ENCODE data around the gene PEAK1. TPM values are rescaled to one million over a fixed set of nuclear protein-coding genes. Genes with fewer than 3 reads are reported as not detected.

The PEAK1 gene
- total RNA-seq, 2 donors from 2014 or later: 25.4 to 38.4 TPM

DNA sequence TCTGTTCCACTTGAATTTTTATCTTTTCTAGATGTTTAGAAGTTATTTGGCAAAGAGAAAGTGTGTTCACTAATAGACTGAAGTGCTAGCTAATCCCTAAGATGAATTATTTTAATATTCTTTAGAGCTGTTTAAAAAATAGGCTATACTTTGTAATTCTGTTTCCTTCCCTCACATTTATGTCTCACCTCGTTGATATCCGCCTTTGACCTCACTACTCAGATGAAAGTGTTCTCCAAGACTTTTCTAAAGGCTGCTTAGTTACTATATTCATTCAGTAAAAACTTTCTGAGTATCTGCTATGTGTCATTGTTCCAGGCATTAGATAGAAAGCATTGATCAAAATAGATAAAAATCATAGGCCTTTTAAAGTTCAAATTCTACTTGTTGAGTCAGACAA, 39.1 kb upstream of the PEAK1 start:
- H3K9ac ChIP-seq (ENCODE audit: extremely low read depth, low read length, poor library complexity, severe bottlenecking): no peak overlapping the region
- H3K9me3 ChIP-seq (ENCODE audit: control insufficient read depth, low read length): no peaks in the 10 kb centered on the region
- Mint-ChIP-seq H3K36me3 (ENCODE audit: low read depth) (peaks cover 21% of the 10 kb centered on the region), H3K4me3 (no peak overlapping the region), H3K27me3 (ENCODE audit: insufficient read depth) (no peaks in the 10 kb centered on the region), H3K9me3 (no peaks in the 10 kb centered on the region), H3K27ac (no peak overlapping the region), H3K4me1 (peaks cover 8% of the 10 kb centered on the region)
- no peaks in the 10 kb centered on the region for H3K4me1 ChIP-seq (ENCODE audit: control insufficient read depth, insufficient read depth, low read length)
- H3K4me3 ChIP-seq (ENCODE audit: low read length): no peak overlapping the region
- no peak overlapping the region for H3K27ac ChIP-seq (ENCODE audit: low read depth, low read length)
- TF ChIP-seq, protein P1, sequence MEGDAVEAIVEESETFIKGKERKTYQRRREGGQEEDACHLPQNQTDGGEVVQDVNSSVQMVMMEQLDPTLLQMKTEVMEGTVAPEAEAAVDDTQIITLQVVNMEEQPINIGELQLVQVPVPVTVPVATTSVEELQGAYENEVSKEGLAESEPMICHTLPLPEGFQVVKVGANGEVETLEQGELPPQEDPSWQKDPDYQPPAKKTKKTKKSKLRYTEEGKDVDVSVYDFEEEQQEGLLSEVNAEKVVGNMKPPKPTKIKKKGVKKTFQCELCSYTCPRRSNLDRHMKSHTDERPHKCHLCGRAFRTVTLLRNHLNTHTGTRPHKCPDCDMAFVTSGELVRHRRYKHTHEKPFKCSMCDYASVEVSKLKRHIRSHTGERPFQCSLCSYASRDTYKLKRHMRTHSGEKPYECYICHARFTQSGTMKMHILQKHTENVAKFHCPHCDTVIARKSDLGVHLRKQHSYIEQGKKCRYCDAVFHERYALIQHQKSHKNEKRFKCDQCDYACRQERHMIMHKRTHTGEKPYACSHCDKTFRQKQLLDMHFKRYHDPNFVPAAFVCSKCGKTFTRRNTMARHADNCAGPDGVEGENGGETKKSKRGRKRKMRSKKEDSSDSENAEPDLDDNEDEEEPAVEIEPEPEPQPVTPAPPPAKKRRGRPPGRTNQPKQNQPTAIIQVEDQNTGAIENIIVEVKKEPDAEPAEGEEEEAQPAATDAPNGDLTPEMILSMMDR (conservative IDR thresholded peaks at IDR 0.05): no peak
- DNase-seq: no peak
- peaks cover 32% of the 10 kb centered on the region for H3K36me3 ChIP-seq (ENCODE audit: control insufficient read depth, insufficient read depth, low read length)
- WGBS, 2 experiments (ENCODE audit: insufficient coverage in 1 of 2, insufficient read length in 1 of 2): 100% methylated on average over 2 of the region's 2 CpGs; no CpG with 5 or more reads in 1 of the 2 experiments
- H3K27me3 ChIP-seq (ENCODE audit: control insufficient read depth, insufficient read depth, low read length, poor library complexity, severe bottlenecking): no peaks in the 10 kb centered on the region

DNA sequence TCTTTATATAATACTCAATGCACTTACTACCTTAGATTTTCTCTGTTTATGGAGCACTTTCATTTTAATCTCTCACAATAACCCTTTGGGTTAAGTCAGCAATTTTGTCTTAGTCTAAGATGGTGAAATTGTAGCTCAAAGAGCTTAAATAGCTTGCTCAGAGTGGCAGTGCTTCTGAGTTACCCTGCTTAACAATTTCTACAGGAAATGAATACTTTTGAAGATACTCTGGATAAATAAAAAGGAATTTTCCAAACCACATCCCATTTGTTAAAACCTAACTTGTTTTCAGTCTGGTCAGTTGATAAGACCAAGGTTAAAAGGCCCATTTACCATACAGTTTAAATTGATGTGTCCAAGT, 38.0 kb upstream of the PEAK1 start:
- DNase-seq: no peak
- H3K4me3 Mint-ChIP-seq: no peak overlapping the region
- TF ChIP-seq, protein P1 (conservative IDR thresholded peaks at IDR 0.05): no peak
- no peaks in the 10 kb centered on the region for H3K27me3 Mint-ChIP-seq (ENCODE audit: insufficient read depth)
- peaks cover 9% of the 10 kb centered on the region for H3K4me1 Mint-ChIP-seq
- Histone ChIP-seq H3K27ac (ENCODE audit: low read depth, low read length) (no peak overlapping the region), H3K4me3 (ENCODE audit: low read length) (no peak overlapping the region), H3K9ac (ENCODE audit: extremely low read depth, low read length, poor library complexity, severe bottlenecking) (no peak overlapping the region), H3K36me3 (ENCODE audit: control insufficient read depth, insufficient read depth, low read length) (peaks cover 25% of the 10 kb centered on the region), H3K9me3 (ENCODE audit: control insufficient read depth, low read length) (no peaks in the 10 kb centered on the region), H3K4me1 (ENCODE audit: control insufficient read depth, insufficient read depth, low read length) (no peaks in the 10 kb centered on the region), H3K27me3 (ENCODE audit: control insufficient read depth, insufficient read depth, low read length, poor library complexity, severe bottlenecking) (no peaks in the 10 kb centered on the region)
- peaks cover 21% of the 10 kb centered on the region for H3K36me3 Mint-ChIP-seq (ENCODE audit: low read depth)
- no peaks in the 10 kb centered on the region for H3K9me3 Mint-ChIP-seq
- H3K27ac Mint-ChIP-seq: no peak overlapping the region

DNA sequence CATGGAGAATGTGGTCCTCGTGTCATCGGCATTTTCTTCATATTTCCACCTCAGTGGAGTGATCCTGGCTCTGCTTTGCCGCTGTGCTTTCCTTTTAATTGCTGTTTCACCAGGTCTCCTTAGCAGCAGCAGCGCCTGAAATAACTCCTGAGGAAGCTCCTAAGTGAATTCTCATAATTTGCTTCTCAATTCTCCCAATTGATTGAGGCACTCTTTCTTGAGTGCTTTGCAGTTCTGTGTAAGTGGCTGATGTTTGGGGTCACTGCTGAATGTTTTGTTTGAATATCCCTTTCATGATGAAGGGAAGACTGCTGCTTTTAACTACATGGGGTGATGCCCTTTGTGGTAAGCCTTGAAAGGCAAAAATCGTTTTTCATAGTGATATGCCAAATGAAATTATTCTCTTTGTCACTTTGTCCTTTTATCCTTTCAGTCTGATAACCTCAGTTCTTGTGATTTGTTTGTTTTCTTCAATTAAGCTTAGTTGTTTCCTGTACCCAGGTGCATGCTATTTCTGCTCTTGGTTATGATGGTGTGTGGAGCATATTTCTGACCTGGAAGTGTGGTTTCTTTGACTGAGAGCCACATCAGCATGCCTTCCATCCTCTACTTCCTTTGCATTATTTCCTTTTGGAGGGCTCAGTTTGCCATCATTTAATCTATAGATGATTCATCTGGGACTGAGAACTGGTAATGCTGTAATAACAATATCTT, 37.4 kb upstream of the PEAK1 start:
- DNase-seq: no peak
- Histone ChIP-seq H3K27me3 (ENCODE audit: control insufficient read depth, insufficient read depth, low read length, poor library complexity, severe bottlenecking) (no peaks in the 10 kb centered on the region), H3K4me3 (ENCODE audit: low read length) (no peak overlapping the region), H3K36me3 (ENCODE audit: control insufficient read depth, insufficient read depth, low read length) (peaks cover 25% of the 10 kb centered on the region), H3K27ac (ENCODE audit: low read depth, low read length) (no peak overlapping the region), H3K9ac (ENCODE audit: extremely low read depth, low read length, poor library complexity, severe bottlenecking) (no peak overlapping the region), H3K4me1 (ENCODE audit: control insufficient read depth, insufficient read depth, low read length) (no peaks in the 10 kb centered on the region), H3K9me3 (ENCODE audit: control insufficient read depth, low read length) (no peaks in the 10 kb centered on the region)
- WGBS, 2 experiments (ENCODE audit: insufficient coverage in 1 of 2, insufficient read length in 1 of 2): 89 to 90% methylated on average over 5 of the region's 5 CpGs
- Mint-ChIP-seq H3K9me3 (no peaks in the 10 kb centered on the region), H3K36me3 (ENCODE audit: low read depth) (peaks cover 21% of the 10 kb centered on the region), H3K4me1 (peaks cover 9% of the 10 kb centered on the region), H3K4me3 (no peak overlapping the region), H3K27ac (no peak overlapping the region), H3K27me3 (ENCODE audit: insufficient read depth) (no peaks in the 10 kb centered on the region)
- TF ChIP-seq, protein P1 (conservative IDR thresholded peaks at IDR 0.05): no peak

All from endodermal cell (in vitro differentiated cells).